Stimulated activated CD4-positive, alpha-beta T cell treated with anti-CD3 and anti-CD28 coated beads, TNF-alpha, amount 100 ng/mL, for 1 hour (primary cell): Measurements from ENCODE around the gene SDE2.
"Not testable (repeated sequence)": the region's sequence is repeated elsewhere in the genome, so short reads cannot be mapped to it uniquely, and the experiment has no call there.

Experiments
- DNase-seq, 3 donors: peaks; one replicate each; pipeline ENCODE4 v3.0.0-alpha.2; 2020; ENCODE audit warnings: low read depth in 3 of 3, low spot score in 1 of 3

The SDE2 gene

DNA sequence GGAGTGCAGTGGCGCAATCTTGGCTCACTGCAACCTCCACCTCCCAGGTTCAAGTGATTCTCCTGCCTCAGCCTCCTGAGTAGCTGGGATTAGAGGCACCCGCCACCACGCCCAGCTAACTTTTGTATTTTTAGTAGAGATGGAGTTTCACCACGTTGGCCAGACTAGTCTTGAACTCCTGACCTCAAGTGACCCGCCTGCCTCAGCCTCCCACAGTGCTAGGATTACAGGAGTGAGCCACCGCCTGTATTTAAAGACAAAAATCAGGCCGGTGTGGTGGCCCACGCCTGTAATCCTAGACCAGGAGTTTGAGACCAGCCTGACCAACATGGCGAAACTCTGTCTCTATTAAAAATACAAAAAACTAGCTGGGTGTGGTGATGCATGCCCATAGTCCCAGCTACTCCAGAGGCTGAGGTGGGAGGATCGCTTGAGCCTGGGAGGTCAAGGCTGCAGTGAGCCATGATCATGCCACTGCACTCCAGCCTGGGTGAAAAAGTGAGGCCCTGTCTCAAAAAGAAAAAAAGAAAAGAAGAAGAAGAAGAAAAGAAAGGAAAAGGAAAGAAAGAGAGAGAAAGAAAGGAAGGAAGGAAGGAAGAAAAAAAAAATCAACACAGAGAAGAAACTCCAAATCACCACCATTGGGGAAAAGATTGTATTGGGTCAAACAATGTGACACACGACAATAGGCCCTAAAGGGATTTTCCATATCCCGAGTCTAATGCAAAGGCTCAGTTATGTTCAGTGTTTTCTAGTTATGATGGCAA, 8.2 kb upstream of the SDE2 start:
- DNase-seq = not testable (repeated sequence)

DNA sequence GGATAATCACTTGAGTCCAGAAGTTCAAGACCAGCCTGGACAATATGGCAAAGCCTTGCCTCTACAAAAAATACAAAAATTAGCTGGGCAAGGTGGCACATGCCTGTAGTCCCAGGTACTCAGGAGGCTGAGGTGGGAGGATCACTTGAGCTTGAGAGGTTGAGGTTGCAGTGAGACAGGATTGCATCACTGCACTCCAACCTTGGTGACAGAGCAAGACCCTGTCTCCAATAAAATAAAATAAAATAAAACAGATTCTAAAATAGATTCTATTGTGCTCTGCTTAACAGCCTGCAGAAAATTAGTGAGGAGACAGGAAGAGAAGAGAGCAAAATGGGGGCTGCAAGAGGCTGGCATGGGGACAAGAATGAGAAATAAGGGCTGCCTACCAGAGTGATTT, 7.5 kb upstream of the SDE2 start:
- DNase-seq = no peak

DNA sequence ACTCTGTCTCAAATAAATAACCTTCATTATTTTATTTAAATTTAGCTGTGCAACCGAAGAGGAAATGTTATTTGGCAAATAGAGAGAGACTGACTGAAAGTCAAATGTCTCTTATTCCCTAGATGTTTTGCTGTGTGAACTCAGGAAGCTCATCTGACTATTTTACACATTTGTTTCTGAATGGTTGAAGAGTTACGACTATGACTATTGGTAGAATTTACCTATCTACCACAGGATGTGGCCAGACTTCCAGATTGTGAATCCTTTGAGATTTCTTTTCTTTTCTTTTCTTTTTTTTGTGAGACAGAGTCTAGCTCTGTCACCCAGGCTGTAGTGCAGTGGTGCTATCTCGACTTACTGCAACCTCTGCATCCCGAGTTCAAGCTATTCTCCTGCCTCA, 5.3 kb upstream of the SDE2 start:
- no peak for DNase-seq

DNA sequence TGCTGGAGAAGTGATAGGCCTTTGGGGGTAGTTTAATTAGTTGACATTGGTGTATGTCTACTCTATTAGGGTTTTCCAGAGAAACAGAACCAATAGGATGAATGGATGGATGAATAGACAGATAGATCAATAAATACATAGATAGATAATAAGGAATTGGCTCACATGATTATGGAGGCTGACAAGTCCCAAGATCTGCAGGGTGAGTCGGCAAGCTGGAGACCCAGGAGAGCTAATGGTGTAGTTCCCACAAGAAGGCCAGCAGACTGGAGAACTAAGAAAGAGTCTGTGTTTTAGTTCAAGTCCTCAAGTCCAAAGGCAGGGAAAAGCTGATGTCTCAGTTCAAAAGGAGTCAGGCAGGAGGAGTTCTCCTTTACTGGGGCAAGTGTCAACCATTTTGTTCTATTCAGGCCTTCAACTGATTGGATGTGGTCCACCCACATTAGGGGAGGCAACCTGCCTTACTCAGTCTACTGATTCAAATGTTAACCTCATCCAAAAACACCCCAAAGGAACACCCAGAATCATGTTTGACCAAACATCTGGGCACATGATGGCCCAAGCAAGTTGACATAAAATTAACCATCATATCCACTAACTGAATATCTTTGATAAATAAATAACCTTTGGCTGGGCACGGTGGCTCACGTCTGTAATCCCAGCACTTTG, 4.5 kb upstream of the SDE2 start:
- DNase-seq = no peak

DNA sequence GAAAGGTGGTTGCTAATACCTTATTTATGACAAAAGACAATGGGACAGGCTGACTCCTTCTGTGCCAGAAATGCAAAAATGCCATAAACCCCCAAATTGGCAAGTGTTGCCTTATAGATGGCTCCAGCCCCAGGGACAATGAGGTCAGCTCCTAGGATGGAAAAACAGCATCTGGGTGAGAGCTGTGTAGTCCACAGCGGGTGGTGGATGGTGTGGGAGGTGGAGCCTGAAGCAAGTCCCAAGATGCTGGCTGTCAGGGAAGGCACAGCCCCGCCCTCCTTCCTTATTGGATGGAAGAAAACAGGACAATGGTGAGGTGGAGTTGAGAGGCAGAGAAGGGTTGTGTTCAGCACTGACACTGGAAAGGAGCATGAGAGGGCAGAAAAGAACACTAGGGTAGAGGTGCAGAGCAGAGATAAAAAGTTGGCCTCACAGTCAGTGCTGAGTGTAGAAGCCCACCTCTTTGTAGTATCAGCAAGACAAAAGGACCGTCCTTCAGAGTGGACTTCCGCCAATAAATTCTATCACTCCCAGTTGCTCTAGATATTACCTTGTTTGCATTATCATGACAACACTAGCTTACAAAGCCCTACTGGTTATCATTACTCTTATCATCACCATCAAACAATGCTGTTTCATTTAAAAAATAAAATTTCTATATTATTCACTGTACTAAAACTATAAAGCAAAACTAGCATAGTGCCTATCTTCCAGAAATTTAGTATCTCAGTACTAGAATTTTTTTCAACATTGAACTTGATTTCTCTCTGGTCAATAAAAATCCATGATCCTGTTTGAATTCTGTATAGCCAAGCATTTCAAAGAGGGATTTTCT, 3.7 kb upstream of the SDE2 start:
- DNase-seq = no peak

DNA sequence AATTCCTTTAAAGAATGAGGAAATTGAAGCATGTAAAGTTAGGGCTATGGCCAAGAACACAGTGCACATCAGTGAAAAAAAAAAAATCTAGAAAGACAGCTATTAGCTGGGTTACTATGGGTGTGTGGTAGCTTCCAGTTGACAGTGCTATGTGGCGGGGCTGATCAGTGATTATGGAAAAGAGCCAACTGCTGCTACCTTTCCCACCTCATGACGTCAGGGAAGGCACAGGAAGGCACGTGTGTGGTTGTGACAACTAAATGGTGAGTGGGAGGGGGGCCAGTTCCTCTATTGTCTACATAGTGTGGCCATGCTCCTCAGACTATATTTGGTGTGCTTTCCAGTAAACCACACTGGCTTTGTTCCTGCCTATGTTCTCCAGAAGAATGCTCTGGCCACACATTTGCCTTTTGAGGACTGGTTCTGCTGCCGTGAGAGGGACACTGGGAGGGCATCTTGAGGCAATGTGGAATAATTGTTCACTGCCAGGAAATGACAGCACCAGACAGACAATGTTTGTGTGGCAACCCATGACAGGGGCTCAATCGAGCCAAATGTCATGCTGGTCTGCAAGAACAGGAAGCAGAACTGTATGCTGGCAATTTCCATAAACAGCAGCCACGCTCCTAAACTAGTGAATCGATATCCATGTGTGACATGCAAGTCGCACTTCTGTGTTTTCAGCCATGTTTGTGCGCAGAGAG, 3.0 kb upstream of the SDE2 start:
- DNase-seq = peak in 2 of 3 donors; percentile 12 to 18

DNA sequence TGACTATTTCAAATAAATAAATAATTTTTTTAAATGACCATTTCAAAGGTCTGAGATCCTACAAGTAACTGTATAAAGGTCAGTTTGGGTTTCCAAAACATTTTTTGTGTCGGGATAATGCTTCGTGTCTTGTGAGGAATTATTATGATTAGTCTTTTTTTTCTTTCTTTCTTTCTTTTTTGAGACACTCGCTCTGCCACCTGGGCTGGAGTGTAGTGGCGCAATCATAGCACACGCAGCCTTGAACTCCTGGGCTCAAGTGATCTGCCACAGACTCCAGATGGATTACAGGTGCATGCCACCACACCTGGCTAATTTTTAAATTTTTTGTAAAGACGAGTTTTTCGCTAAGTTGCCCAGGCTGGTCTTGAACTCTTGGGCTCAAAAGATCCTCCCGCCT, 1.9 kb upstream of the SDE2 start:
- no peak for DNase-seq

DNA sequence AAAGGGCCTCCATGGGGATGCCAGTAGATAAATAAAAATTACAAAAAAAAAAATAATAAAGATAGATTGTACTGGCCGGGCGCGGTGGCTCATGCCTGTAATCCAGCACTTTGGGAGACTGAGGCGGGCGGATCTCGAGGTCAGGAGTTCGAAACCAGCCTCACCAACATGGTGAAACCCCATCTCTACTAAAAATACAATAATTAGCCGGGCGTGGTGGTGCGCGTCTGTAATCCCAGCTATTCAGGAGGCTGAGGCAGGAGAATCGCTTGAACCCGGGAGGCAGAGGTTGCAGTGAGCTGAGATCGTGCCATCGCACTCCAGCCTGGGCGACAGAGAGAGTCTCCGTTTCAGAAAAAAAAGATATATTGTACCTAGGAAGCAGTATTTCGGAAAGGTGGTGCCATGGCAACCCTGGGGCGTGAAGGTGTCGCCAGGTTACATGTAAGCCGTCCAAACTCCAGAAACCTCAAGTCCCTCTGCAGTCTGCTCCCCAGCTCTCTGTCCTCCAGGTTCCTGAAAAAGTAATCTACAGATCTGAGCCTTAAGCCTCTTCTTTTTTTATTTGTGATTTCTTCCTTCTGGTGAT, 1.4 kb upstream of the SDE2 start:
- DNase-seq = not testable (repeated sequence)

DNA sequence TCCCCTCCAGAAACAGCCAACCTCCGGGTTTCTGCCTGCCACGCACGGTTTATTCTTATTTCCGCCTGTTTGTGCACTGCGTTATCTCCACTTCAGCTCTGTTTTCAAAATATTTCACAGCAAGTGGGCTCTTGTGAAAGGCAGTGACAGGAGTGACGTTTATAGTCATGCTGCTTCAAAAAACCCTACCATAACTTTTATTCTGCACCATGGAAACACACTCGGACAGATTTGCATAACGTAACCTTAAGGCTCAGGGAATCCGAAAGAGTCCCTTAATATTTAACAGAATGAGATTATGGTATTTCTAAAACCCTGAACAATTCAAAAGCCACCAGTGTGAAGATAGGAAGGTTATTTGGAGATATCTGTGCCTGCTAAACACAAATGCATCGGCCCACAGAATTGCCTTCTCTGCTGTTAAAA, 782 bp upstream of the SDE2 start:
- peak in 1 of 3 donors; percentile 10 for DNase-seq

DNA sequence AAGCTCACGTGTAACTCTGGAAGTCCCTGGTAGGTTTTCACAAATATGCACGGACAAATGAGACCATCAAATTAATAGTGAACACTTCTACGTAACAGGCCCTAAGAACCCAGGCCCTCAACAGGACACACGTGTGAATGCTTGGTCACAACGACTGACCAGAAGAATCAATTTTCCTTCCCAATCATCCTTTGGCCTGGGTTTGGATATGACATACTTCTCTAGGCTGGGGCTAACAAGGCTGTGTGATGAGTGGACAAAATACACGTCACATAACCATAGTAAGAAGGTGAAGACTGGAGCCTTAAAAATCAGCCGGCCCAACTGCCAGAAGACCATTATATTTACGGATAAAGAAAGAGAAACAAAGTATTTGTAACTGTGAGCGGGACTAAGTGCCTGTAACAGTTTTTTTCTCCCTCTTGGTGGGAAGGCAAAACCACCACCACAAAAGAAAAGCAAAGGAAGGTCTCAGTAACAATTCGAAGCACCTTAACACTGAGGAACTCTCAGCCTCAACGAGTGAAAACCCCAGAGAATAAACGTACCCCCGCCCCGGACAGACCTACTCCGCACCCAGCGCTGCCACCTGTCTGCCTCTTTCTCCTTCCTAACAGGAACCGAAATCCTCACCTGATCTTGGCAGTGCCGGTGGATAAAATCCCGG, 450 bp downstream of the SDE2 start:
- DNase-seq = no peak

DNA sequence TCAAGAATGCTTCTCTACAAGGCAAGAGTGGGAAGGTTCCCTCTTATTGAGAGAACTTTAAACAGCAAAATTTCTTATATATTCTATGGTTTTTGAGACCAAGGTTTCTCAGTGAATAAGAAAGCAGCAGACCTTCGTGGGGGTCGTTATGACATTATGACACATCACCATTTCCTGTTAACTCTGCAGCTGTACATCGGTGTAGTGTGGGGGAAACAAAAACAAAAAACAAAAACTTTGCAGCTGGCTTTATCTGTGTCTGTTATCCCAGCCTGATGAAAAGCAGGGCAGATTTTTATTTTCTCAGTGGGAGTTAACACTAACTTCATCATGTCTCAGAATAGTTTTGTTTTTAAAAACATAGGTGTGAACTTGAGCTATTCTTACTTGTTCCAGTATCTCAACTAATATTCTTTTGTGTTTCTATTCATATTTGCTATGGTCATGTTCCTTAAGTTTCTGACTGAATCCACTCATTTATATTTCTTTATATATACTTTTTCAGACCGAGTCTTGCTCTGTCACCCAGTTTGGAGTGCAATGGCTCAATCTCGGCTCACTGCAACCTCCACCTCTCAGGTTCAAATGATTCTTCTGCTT, 2.1 kb downstream of the SDE2 start:
- no peak for DNase-seq

DNA sequence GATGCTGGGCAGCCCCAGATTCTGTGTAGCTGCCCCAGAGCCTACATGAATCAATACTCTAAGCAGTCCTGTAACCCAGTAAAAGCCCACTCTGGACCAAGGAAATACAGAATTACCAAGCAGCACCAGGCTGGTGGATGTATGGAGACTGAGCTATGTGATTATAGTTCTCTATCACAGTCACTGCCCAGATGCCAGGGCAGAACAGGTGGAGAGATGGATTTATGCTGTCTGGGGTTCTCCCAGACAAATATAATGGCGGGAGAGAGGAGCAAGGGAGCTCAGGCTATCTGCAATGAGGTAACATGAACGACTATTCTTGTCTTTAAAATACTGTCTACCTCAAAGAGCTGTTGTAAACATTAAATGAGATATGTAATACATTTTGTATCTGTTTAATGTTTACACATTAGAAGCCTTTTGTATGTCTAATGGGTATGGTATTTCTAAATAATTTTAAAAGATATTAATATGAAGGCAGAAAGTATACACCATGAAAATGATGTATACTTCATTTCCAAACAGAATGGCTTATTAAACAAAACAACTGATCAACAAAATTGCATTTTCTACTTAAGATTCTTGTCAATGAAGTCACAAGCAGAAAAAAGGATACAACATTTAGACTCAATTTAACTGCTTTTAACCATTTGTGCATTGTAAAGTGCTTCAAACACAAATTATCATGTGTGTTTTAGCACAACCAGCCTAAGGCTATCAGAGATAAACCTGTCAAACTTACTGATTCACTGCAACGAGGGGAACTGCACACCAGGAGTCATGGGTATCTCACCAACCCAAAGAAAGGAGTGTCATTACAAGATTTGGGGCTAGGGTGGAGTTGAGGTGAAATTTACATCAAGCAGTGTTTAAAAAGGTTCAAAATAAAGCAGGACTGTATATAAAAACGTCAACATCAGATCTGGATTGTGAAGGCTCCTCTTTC, 3.0 kb downstream of the SDE2 start:
- DNase-seq = no peak

DNA sequence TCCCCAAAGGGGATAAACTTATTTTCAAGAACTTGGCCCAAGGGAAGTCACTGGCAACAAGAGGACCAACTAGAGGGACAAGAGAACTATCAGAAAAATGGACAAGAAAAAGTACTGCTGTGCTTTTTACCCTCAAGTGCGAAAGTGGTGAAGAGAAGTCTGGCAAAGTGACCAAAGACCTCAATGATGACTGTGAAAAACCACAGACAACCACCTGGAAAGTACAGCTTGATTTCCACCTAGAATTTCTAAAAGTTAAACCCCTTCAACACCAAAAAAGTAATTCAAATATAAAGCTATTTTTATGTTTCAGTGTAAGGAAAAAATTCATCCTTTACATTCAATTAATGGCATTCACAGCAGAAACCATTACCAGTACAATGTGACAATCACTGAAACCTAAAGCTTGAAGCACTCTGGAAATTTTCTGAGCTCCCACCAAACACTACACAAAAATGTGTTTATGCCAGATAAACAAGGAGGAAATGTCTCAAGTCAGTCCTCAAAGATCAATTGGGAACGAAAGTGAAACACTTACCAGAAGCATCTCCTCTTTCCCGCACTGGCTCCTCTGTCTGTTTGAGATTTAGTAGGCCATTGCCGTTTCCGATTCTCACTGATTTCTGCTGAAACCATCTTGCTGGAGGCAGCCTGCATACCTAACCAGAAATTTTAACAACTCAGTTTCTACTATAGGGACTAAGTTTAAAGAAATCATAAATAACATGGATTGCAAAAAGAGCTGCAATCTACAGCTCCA, 8.3 kb downstream of the SDE2 start:
- no peak for DNase-seq

DNA sequence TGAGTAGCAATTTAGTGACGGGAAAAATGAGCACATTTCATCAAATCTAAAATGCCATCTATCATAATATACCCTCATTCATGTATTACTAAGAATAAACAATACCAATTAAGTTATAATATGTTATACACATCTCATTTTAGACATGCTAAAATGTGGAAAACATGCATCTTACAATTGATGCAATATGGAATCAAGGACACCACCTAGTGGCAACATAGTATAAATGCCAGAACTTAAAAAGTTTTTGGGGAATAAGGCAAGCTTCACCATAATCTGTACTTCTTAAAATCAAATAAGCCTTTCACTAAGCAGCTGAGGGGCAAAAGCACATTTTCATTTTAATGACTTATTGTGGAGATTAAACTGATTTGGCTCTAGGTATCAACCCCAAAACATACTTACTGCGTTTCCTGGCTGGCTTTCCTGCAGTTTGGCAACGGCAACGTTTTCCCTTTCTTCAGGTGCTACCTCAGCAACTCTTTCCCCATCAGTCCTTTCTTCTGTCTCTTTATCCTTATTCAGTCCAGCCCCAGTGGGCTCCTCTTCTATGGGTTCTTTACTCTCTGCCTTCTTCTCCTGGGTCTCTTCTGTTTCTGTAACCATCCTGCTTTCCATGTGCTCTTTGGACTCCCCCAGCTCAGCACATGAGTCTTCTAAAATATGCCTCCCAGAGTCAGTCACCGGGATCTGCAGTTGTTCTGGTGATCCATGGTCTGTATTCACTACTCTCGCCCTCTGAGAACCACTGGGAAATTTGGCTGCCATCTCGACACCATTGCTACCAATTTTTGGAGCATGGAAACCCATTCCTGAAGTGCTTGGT, 11.4 kb downstream of the SDE2 start:
- DNase-seq = no peak

DNA sequence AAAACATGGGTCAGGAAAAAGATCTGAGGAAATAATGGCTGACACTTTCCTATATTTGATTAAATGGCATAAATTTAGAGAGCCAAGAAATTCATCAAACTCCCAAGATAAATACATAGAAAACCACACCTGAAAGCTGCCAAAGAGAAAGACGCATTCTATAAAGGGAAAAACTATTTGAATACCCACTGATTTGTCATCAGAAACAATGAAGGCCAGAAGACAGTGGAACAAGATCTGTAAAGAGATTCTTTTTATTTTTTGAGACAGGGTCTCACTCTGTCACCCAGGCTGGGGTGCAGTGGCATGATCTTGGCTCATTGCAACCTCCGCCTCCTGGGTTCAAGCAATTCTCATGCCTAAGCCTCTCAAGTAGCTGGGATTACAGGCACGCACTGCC, 17.4 kb downstream of the SDE2 start:
- DNase-seq = no peak

DNA sequence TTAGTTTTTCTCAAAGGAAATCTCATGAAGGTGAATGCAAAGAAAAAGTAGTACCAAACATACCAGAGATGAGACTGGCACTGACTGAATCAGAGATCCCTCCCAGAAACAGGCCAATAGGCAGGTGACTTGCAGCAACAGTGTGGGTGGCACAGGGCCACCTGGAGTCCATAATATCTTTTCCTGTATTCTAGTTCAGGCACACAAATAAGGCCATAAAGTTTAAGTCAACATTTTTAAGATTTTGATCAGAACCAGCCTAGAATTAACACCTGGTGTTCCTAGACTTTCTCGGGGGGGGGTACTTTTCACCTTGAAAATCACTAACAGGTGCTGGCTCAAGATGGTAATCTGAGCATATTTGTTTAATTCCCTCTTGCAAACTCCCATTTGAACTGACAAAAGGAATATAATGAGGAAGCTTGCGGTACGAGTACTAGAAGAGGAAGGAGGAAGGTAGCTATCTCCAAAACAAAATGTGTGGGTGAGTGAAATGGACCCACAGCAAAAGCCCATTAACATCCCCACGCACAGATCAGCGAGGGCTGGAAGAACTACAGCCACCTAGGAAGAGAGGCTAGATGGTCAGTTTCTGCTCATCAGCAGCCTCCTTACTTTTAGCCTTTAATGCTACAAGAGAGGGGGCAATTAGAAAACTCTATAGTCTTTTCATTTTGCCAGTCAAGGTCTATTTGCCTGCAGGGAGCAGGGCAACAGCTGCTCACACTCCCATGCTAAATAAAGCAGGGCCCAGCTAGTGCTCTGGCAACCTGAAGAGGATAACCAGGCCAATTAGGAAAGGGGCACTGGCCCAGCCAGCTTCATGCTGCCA, 18.9 kb downstream of the SDE2 start:
- DNase-seq = no peak
